DOHH2 (cell line): ENCODE results near the gene ATP13A2.
"Not testable (repeated sequence)": the region's sequence is repeated elsewhere in the genome, so short reads cannot be mapped to it uniquely, and the experiment has no call there.

Experiments used
- CTCF ChIP-seq: fragments of 200-600 bp; sonication (generic); IDR thresholded peaks from one replicate; pipeline ENCODE4 v1.5.1; 2014; ENCODE audit warnings: antibody characterized with exemption, mild to moderate bottlenecking, low read depth, low read length; ENCODE audit not compliant: poor library complexity, severe bottlenecking
- EZH2phosphoT487 ChIP-seq: fragments of 200-600 bp; sonication (generic); IDR thresholded peaks from 2 replicates; pipeline ENCODE4 v1.6.1; 2017; ENCODE audit warnings: borderline replicate concordance, mild to moderate bottlenecking, antibody characterized with exemption, low read length, moderate library complexity, mixed read lengths

- TF ChIP-seq CTCF, EZH2phosphoT487: not testable (repeated sequence)
Measured at GRCh38 chr1:16936580-16936979, 75.1 kb downstream of the ATP13A2 start.
